Stimulated activated memory B cell treated with anti-CD40 and anti-IgM and Interleukin-4, amounts not matched to agents 10 μg/mL and 1 μg/mL and 100 μg/mL, for 72 hours (primary cell): ENCODE data around the gene DPM1.

Source experiments
- ATAC-seq: fragments of 150-1000 bp; cut with Tn5 transposase; 2 replicates; pipeline ENCODE4 v1.10.0; 2021
- H3K27ac Mint-ChIP-seq: one replicate; pipeline ENCODE4 v1.8.0; 2022; ENCODE audit warnings: mild to moderate bottlenecking, mixed read lengths
- H3K27me3 Mint-ChIP-seq: one replicate; pipeline ENCODE4 v1.8.0; 2022; ENCODE audit warnings: mixed read lengths
- H3K36me3 Mint-ChIP-seq: one replicate; pipeline ENCODE4 v1.8.0; 2022; ENCODE audit warnings: mixed read lengths
- H3K4me1 Mint-ChIP-seq: one replicate; pipeline ENCODE4 v1.8.0; 2022; ENCODE audit warnings: mixed read lengths
- H3K4me3 Mint-ChIP-seq: one replicate; pipeline ENCODE4 v1.8.0; 2022; ENCODE audit warnings: mild to moderate bottlenecking, moderate library complexity, mixed read lengths
- H3K9me3 Mint-ChIP-seq: one replicate; pipeline ENCODE4 v1.8.0; 2022; ENCODE audit warnings: mixed read lengths

DPM1 gene

GRCh38 chr20:50903353-50904051 lies 54.8 kb downstream of the DPM1 start:
- H3K9me3 Mint-ChIP-seq = no peaks in the 10 kb centered on the region
- no peak overlapping the region for H3K4me3 Mint-ChIP-seq
- peaks cover 26% of the 10 kb centered on the region for H3K36me3 Mint-ChIP-seq
- H3K4me1 Mint-ChIP-seq = peaks cover 50% of the 10 kb centered on the region
- ATAC-seq = peak; percentile 31
- H3K27ac Mint-ChIP-seq = peak overlapping the region; percentile 58
- H3K27me3 Mint-ChIP-seq = no peaks in the 10 kb centered on the region

DNA sequence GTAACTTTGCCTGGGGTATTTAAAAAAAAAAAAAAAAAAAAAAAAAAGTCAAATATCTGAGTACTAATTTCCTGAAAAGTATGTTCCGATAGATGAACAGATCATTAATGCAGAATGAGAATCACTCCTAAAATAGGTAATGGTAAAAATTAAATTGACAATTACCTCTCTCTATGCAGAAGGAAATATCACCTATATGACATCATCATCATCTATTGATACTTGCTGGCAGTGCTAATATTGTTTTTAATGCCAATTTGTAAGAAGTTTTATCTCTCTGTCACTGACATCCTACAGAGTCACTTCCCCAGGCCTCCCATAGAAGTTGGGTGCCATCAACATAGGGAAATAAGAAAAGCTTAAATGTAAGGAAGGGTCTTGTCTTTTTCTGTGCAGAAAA lies 57.0 kb downstream of the DPM1 start:
- Mint-ChIP-seq H3K27me3 (no peaks in the 10 kb centered on the region), H3K27ac (no peak overlapping the region), H3K9me3 (no peaks in the 10 kb centered on the region), H3K36me3 (peaks cover 35% of the 10 kb centered on the region), H3K4me3 (no peak overlapping the region), H3K4me1 (peaks cover 53% of the 10 kb centered on the region)
- no peak for ATAC-seq

GRCh38 chr20:50900261-50900660 lies 58.1 kb downstream of the DPM1 start:
- H3K4me3 Mint-ChIP-seq = no peak overlapping the region
- H3K36me3 Mint-ChIP-seq = peaks cover 35% of the 10 kb centered on the region
- H3K27ac Mint-ChIP-seq = no peak overlapping the region

DNA sequence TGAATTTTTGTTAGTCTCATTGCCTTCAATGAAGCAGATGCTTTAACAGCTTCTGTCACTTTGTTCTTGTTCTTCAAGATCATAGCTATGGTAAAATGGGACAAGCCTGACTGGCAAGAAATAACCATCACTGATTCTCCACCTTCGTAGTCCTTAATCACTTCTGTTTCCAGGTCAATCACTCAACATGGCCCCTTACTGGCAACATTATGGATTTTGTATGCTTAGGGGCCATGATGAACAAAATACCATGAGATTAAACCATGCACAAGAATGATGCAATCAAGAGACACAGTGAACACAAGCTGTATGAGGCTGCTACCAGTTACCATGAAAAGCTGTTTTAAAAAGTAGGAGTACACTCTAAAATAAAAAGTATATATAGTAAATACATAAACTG lies 59.9 kb downstream of the DPM1 start:
- Mint-ChIP-seq H3K27ac (no peak overlapping the region), H3K4me1 (peaks cover 31% of the 10 kb centered on the region), H3K36me3 (peaks cover 44% of the 10 kb centered on the region), H3K4me3 (no peak overlapping the region), H3K27me3 (no peaks in the 10 kb centered on the region), H3K9me3 (no peaks in the 10 kb centered on the region)
- ATAC-seq = no peak

More at GRCh38 chr20:50900261-50900660, 58.1 kb downstream of the DPM1 start:
- Mint-ChIP-seq H3K9me3 (no peaks in the 10 kb centered on the region), H3K4me1 (peaks cover 46% of the 10 kb centered on the region), H3K27me3 (no peaks in the 10 kb centered on the region)
- ATAC-seq = no peak

DNA sequence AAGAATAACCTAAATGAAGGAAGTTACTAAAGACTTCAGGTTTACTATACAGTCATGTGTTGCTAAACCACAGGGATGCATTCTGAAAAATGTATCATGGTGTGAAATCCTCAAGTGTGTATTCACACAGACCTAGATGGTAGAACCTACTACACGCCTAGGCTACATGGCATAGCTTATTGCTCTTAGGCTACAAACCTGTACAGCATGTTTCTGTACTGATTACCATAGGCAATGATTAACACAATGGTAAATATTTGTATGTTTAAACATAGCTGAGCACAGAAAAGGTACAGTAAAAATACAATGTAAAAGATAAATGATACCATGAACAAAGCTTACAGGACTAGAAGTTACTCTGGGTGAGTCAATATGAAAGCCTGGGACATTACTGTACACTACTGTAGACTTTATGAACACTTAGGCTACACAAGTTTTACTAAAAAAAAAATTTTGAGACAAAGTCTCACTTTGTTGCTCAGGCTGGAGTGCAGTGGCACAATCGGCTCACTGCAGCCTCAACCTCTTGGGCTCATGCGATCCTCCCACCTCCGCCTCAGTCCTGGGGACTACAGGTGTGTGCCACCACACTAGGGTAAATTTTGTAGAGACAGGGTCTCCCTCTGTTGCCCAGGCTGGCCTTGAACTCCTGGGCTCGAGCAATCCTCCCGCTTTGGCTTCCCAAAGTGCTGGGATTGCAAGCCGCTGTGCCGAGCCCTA lies 63.1 kb downstream of the DPM1 start:
- no peak overlapping the region for H3K4me3 Mint-ChIP-seq
- no peaks in the 10 kb centered on the region for H3K9me3 Mint-ChIP-seq
- no peak for ATAC-seq
- H3K27ac Mint-ChIP-seq = no peak overlapping the region
- no peaks in the 10 kb centered on the region for H3K27me3 Mint-ChIP-seq
- peaks cover 51% of the 10 kb centered on the region for H3K36me3 Mint-ChIP-seq
- H3K4me1 Mint-ChIP-seq = peaks cover 34% of the 10 kb centered on the region

DNA sequence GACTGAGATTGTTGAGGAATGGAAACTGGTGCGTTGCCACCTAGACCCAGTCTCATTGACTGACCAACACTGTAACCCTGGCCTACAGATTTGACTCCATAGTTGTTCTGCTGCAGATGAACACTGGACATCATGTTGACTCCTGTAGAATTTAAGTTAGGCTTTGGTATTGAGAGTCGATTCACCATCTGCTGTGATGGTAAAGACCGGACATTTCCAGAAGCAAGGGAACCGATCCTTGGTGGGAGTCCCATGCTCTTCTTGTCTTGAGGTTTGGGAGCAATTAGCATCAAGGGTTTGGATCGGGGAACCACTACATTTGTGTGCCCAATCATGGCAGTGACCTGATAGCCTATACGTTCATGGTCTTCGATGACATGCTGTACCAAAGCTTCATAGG lies 64.7 kb downstream of the DPM1 start:
- Mint-ChIP-seq H3K27ac (peak overlapping the region; percentile 80), H3K36me3 (peaks cover 51% of the 10 kb centered on the region), H3K4me1 (peaks cover 34% of the 10 kb centered on the region), H3K9me3 (no peaks in the 10 kb centered on the region), H3K4me3 (no peak overlapping the region), H3K27me3 (no peaks in the 10 kb centered on the region)
- no peak for ATAC-seq

DNA sequence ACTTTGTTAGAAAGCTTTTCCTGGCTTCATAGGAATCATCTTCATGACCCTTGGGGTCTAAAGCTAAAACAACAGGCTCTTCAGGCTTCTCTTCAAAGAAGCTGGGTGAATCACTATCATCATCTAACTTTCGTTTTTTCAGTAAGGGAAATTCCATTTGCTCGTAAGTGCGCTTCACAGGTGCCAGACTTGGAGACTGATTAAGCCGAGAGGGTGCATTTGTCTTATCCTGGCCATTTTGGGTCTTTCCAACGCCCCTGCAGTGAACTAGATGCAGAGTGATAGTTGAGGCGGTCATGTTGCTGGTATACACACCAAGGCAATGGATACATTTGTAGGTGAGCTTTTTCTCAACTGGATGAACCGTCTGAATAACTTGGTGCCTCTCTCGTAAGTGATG lies 65.9 kb downstream of the DPM1 start:
- H3K27me3 Mint-ChIP-seq = no peaks in the 10 kb centered on the region
- H3K27ac Mint-ChIP-seq = peak overlapping the region; percentile 80
- H3K36me3 Mint-ChIP-seq = peaks cover 39% of the 10 kb centered on the region
- peaks cover 26% of the 10 kb centered on the region for H3K4me1 Mint-ChIP-seq
- ATAC-seq = peak; percentile 68
- H3K9me3 Mint-ChIP-seq = no peaks in the 10 kb centered on the region
- H3K4me3 Mint-ChIP-seq = peak overlapping the region; percentile 16

DNA sequence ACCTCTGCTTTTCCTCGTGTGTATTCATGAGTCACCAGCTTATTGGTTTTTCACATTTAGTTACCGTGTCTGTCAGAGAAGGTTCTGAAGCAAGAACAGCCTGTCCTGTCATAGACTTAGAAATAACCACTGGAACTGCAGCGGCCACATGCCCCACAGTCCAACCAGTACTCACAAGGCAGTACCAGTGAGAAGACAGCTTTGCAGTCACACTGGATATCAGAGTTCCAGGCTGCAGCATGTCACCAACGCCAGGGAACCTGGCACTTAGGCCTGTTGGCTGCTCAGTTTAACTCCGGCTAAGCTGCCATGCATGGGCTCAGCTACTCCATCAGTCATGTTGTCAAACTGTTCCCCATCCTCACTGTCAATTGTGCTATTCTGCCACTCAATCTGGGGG lies 67.2 kb downstream of the DPM1 start:
- no peaks in the 10 kb centered on the region for H3K27me3 Mint-ChIP-seq
- peaks cover 22% of the 10 kb centered on the region for H3K4me1 Mint-ChIP-seq
- H3K4me3 Mint-ChIP-seq = no peak overlapping the region
- peak overlapping the region; percentile 80 for H3K27ac Mint-ChIP-seq
- H3K9me3 Mint-ChIP-seq = no peaks in the 10 kb centered on the region
- H3K36me3 Mint-ChIP-seq = peaks cover 30% of the 10 kb centered on the region
- no peak for ATAC-seq

GRCh38 chr20:50887576-50887975 lies 70.8 kb downstream of the DPM1 start:
- Mint-ChIP-seq H3K9me3 (no peaks in the 10 kb centered on the region), H3K4me1 (peaks cover 12% of the 10 kb centered on the region), H3K27ac (no peak overlapping the region), H3K27me3 (no peaks in the 10 kb centered on the region), H3K4me3 (no peak overlapping the region), H3K36me3 (peaks cover 23% of the 10 kb centered on the region)
- ATAC-seq = no peak

DNA sequence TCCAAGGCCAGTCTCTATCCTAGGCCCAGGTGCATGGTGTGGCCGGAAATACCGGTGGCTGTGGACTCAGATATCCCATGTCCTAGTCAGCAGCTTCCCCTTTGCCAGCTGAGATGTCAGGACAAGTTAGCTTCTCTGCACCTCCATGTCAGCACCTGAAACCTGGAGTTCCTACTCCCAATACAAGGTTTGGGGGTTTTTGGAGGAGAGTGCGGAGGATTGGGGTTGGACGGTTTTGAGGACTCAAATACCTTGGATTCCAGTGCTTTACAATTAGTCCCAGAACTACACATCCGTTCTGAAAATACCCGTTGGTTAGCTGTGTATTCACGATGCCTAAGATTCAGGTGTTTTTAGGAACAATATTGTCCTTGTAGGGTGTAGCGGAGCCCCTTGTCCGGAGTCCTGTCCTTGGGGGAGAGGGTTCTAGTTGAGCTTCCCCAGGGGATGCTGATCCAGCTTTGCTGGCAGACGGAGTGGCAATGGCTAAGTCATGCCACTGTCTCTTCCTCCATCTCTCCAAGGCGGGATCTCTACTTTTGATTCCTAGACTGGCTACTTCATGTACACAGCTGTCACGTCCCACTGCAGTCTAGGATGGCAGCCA lies 72.0 kb downstream of the DPM1 start:
- ATAC-seq = no peak
- no peaks in the 10 kb centered on the region for H3K9me3 Mint-ChIP-seq
- no peak overlapping the region for H3K27ac Mint-ChIP-seq
- no peaks in the 10 kb centered on the region for H3K27me3 Mint-ChIP-seq
- no peaks in the 10 kb centered on the region for H3K4me1 Mint-ChIP-seq
- peaks cover 21% of the 10 kb centered on the region for H3K36me3 Mint-ChIP-seq
- H3K4me3 Mint-ChIP-seq = no peak overlapping the region

DNA sequence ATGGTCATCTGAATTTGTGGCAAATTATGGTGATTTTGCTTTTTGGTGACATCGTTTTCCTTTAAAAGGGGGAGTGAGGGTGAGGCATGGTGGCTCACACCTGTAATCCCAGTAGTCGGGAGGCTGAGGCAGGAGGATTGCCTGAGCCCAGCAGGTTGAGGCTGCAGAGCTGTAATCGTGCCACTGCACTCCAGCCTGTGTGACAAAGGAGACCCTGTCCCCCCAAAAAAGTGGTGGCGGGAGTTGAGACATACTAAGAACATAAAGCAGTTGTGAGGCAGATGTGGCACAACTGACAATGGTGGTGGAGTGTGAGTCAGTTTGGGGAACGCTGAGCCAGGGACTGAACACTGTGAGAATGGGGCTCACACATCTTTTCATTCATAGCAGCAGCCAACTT lies 72.6 kb downstream of the DPM1 start:
- Mint-ChIP-seq H3K9me3 (no peaks in the 10 kb centered on the region), H3K4me1 (no peaks in the 10 kb centered on the region), H3K4me3 (no peak overlapping the region), H3K27ac (no peak overlapping the region), H3K36me3 (peaks cover 21% of the 10 kb centered on the region), H3K27me3 (no peaks in the 10 kb centered on the region)
- no peak for ATAC-seq

GRCh38 chr20:50885068-50885467 lies 73.3 kb downstream of the DPM1 start:
- Mint-ChIP-seq H3K4me1 (no peaks in the 10 kb centered on the region), H3K27ac (no peak overlapping the region), H3K36me3 (peaks cover 22% of the 10 kb centered on the region), H3K9me3 (no peaks in the 10 kb centered on the region), H3K4me3 (no peak overlapping the region), H3K27me3 (no peaks in the 10 kb centered on the region)
- no peak for ATAC-seq
